GM12891 (cell line): ENCODE results near the gene SQSTM1.

Experiments used
- POLR2A ChIP-seq: IDR thresholded peaks from 2 replicates; pipeline ENCODE4 v1.6.1; 2011; ENCODE audit warnings: low read depth, low read length, control low read depth
- POLR2AphosphoS5 ChIP-seq: IDR thresholded peaks from 2 replicates; pipeline ENCODE4 v1.6.1; 2011; ENCODE audit warnings: low read depth, low read length, control low read depth
- TAF1 ChIP-seq: IDR thresholded peaks from 2 replicates; pipeline ENCODE4 v1.6.1; 2011; ENCODE audit warnings: low read depth, low read length, control low read depth

GRCh38 chr5:179840766-179841165 lies 20.1 kb downstream of the SQSTM1 start:
- no peak for TF ChIP-seq POLR2AphosphoS5
- TF ChIP-seq POLR2A: no peak
- TF ChIP-seq TAF1: no peak
